Fibroblast of pulmonary artery (primary cell): ENCODE results near the gene MYOF.

Experiments
- DNase-seq: peaks from one replicate; pipeline ENCODE4 v3.0.0-alpha.2; 2010; ENCODE audit warnings: low read depth
- H3K4me3 ChIP-seq: replicated peaks from 2 replicates; pipeline ENCODE4 v1.5.1; 2011; ENCODE audit warnings: low read depth, mild to moderate bottlenecking, control low read depth, low read length, moderate library complexity
- CTCF ChIP-seq: IDR thresholded peaks from 2 replicates; pipeline ENCODE4 v1.5.1; 2011; ENCODE audit warnings: mild to moderate bottlenecking, control low read depth, low read length, inconsistent platforms; ENCODE audit errors: missing control alignments

The MYOF gene

GRCh38 chr10:93393211-93393610 is 88.9 kb downstream of the MYOF start:
- no peak overlapping the region for H3K4me3 ChIP-seq
- no peak for TF ChIP-seq CTCF
- DNase-seq, result no peak

DNA sequence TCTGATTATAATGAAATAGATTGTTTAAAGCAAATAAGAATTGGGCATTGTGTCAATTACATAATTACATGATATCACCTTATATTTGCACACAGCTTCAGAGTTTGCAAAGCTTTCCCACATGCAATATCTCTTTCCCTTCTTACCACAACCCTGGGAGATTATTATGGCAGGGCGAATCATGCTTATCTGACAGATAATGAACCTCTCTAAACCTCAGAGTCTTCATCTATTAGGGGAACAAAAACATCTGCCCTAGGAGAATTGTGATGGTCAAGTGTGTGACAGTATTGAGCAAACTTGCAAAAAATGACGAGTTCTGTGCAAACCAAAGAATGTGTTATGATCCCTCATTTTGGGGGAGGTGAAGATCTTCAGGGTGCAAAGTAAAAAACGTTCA is 90.0 kb downstream of the MYOF start:
- no peak for DNase-seq
- no peak for TF ChIP-seq CTCF
- H3K4me3 ChIP-seq, result no peak overlapping the region

- no peak for TF ChIP-seq CTCF
- no peak for DNase-seq
- H3K4me3 ChIP-seq, result no peak overlapping the region
Measured at GRCh38 chr10:93390306-93391090, 91.6 kb downstream of the MYOF start.

DNA sequence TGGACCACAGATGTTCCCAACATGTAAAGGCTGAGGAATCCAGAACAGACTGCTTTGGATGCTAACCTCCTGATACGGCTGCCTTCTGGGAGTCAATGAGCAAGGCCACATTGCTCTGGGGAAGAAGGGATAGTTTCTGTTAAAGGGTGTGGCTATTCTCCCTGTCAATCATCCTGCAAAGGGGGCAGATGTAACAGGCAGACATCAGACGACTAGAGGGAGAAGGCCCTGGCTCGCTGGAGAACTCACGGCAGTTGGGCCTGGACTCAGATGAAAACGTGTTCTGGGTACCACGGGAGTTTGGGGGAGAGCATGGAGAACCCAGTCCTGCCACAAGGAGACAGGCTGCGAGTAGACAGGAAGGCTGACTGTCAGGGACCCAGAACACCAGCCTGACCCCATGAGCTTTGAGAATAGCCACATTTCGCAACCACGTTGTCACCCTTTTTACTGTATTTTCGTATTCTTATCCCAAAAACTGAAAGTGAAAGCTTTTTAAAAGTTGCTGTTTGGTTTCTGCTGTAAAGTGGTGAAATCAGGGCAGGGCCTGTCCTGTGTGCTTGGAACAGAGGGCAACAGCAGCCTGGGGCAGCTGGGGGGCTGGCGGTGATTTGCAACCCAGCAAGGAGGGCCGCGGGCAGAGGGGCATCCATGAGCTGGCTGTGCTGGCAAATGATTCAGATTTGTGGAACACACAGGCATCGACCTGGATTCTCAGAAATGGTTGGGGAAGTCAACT is 95.3 kb downstream of the MYOF start:
- no peak overlapping the region for H3K4me3 ChIP-seq
- no peak for DNase-seq
- no peak for TF ChIP-seq CTCF

DNA sequence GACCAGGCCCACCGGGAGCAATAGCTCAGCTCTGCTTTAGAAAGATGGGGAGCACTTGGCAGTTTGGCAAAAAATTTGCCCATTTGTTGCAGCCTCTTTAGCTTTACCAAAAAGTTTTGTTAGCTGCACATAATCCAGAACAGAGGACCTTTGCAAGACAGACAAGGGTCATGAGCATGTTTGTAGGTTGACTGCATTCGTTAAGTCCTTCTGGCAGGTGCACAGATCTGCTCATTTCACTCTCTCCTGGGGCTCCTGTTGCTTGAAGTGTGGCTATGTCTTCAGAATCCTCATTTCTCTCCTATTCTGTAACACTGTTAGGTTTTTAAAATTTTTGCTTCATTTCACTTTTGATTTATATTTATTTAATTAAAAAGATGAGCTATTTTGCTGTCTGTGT is 96.8 kb downstream of the MYOF start:
- DNase-seq, result no peak
- no peak for TF ChIP-seq CTCF
- H3K4me3 ChIP-seq, result no peak overlapping the region

- no peak for DNase-seq
- no peak for TF ChIP-seq CTCF
- no peak overlapping the region for H3K4me3 ChIP-seq
Measured at GRCh38 chr10:93384006-93384405, 98.1 kb downstream of the MYOF start.
